ENCODE results near the gene TMEM198.

DNA sequence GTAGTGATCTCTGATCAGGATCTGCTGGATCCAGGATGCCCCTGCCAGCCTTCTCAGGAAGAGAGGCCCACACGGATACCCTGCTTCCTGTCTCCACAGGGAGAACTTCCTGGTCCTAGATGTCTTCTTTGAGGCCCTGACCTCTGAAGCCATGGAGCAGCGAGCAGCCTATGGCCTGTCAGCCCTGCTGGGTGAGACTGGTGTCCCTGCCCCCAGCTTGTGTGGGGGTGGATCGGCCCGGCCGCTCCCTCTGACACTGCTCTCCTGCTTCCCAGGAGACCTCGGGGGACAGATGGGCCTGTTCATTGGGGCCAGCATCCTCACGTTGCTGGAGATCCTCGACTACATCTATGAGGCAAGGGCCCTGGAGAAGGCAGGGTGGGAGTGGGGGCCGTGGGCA is 6.9 kb upstream of the TMEM198 start:
- TF ChIP-seq FOXK2 (IDR thresholded peaks at IDR 0.05) (no peak), BHLHE40 (IDR thresholded peaks at IDR 0.05; ENCODE audit: borderline replicate concordance) (no peak), ELF4 (IDR thresholded peaks at IDR 0.05) (no peak), FOXM1 (IDR thresholded peaks at IDR 0.05; ENCODE audit: borderline replicate concordance) (no peak), HDGF (IDR thresholded peaks at IDR 0.05; ENCODE audit: borderline replicate concordance) (no peak), SP1 (IDR thresholded peaks at IDR 0.05) (no peak), NFRKB (IDR thresholded peaks at IDR 0.05) (no peak), ZNF384 (IDR thresholded peaks at IDR 0.05) (no peak), L3MBTL2 (conservative IDR thresholded peaks at IDR 0.05) (no peak), FOXA1 (IDR thresholded peaks at IDR 0.05) (no peak), LEF1 (IDR thresholded peaks at IDR 0.05; ENCODE audit: borderline replicate concordance) (no peak), ARNT (IDR thresholded peaks at IDR 0.05) (no peak), CTBP1 (IDR thresholded peaks at IDR 0.05; ENCODE audit: borderline replicate concordance) (no peak)
- TF ChIP-seq, protein P1, sequence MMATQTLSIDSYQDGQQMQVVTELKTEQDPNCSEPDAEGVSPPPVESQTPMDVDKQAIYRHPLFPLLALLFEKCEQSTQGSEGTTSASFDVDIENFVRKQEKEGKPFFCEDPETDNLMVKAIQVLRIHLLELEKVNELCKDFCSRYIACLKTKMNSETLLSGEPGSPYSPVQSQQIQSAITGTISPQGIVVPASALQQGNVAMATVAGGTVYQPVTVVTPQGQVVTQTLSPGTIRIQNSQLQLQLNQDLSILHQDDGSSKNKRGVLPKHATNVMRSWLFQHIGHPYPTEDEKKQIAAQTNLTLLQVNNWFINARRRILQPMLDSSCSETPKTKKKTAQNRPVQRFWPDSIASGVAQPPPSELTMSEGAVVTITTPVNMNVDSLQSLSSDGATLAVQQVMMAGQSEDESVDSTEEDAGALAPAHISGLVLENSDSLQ (IDR thresholded peaks at IDR 0.05): no peak

Data from HEK293T (cell line).